T-cell (primary cell): ENCODE results near the gene SMC2. TPM values are rescaled to one million over a fixed set of nuclear protein-coding genes. Genes with fewer than 3 reads are reported as not detected.

Experiments
- ATAC-seq, 4 experiments: fragments of 200-7000 bp in 3 of 4; fragments of 150-1000 bp in 1 of 4; cut with Tn5 transposase; replicated peaks in 1 of 4; 1 replicate in 3 of 4; 2 replicates in 1 of 4; pipeline ENCODE4 v1.10.0; 2021; ENCODE audit warnings: moderate library complexity in 3 of 4, mild to moderate bottlenecking in 2 of 4, moderate number of reproducible peaks in 1 of 4
- CTCF ChIA-PET, 2 donors: fragments of 300-600 bp; sonication (Branson Sonifier 250); formaldehyde crosslinking; loops; one replicate each; lab custom pipeline; 2022; ENCODE audit warnings: antibody characterized with exemption in 2 of 2; lab: Charles Lee
- POLR2A ChIA-PET, 2 donors: fragments of 300-600 bp; sonication (Branson Sonifier 250); formaldehyde crosslinking; loops; one replicate each; lab custom pipeline; 2022; ENCODE audit warnings: antibody characterized with exemption in 2 of 2; lab: Charles Lee
- DNase-seq, 35 experiments: peaks; one replicate each; pipeline versions ENCODE4 v3.0.0 to v3.0.0-alpha.2; 2013 to 2023
- H3K27ac ChIP-seq: one replicate; pipeline ENCODE4 v1.5.1; 2013; ENCODE audit warnings: low read length
- H3K27me3 ChIP-seq, 2 experiments: replicated peaks in 1 of 2; 1 replicate in 1 of 2; 2 replicates in 1 of 2; pipeline versions ENCODE4 v1.6.1 to v1.7.0; 2013; ENCODE audit warnings: low read length in 1 of 2, mixed read lengths in 1 of 2; ENCODE audit not compliant: control insufficient read depth in 2 of 2, insufficient read depth in 2 of 2; ENCODE audit errors: extremely low read depth in 1 of 2
- H3K36me3 ChIP-seq, 2 donors: 1 replicate in 1 of 2; 2 replicates in 1 of 2; pipeline versions ENCODE4 v1.6.1 to v1.7.0; 2013; ENCODE audit warnings: low read length in 1 of 2; ENCODE audit not compliant: control insufficient read depth in 2 of 2, insufficient read depth in 1 of 2; ENCODE audit errors: extremely low read depth in 1 of 2
- H3K4me1 ChIP-seq, 2 experiments: 1 replicate in 1 of 2; 2 replicates in 1 of 2; pipeline versions ENCODE4 v1.6.1 to v1.7.0; 2013; ENCODE audit warnings: low read length in 2 of 2, mixed read lengths in 1 of 2; ENCODE audit not compliant: insufficient read depth in 2 of 2, control insufficient read depth in 1 of 2; ENCODE audit errors: extremely low read depth in 1 of 2
- H3K4me3 ChIP-seq, 2 donors: 1 replicate in 1 of 2; 2 replicates in 1 of 2; pipeline versions ENCODE4 v1.5.1 to v1.7.0; 2013; ENCODE audit warnings: mild to moderate bottlenecking in 2 of 2, low read length in 1 of 2, moderate library complexity in 1 of 2; ENCODE audit not compliant: control insufficient read depth in 1 of 2; ENCODE audit errors: extremely low read depth in 1 of 2
- H3K9me3 ChIP-seq: 2 replicates; pipeline ENCODE4 v1.7.0; 2013
- H3K27ac Mint-ChIP-seq, 2 donors: one replicate each; pipeline ENCODE4 v1.8.0; 2020 to 2021; ENCODE audit warnings: mild to moderate bottlenecking in 2 of 2, mixed read lengths in 2 of 2
- H3K27me3 Mint-ChIP-seq, 2 donors: one replicate each; pipeline ENCODE4 v1.8.0; 2021 to 2022; ENCODE audit warnings: mixed read lengths in 2 of 2
- H3K36me3 Mint-ChIP-seq: one replicate; pipeline ENCODE4 v1.8.0; 2021; ENCODE audit warnings: mixed read lengths
- H3K4me1 Mint-ChIP-seq, 3 donors: one replicate each; pipeline ENCODE4 v1.8.0; 2020 to 2022; ENCODE audit warnings: mixed read lengths in 3 of 3, mild to moderate bottlenecking in 1 of 3
- H3K4me3 Mint-ChIP-seq, 3 donors: one replicate each; pipeline ENCODE4 v1.8.0; 2020 to 2022; ENCODE audit warnings: mild to moderate bottlenecking in 3 of 3, mixed read lengths in 3 of 3, moderate library complexity in 3 of 3
- H3K9me3 Mint-ChIP-seq, 3 donors: one replicate each; pipeline ENCODE4 v1.8.0; 2020 to 2022; ENCODE audit warnings: mixed read lengths in 3 of 3
- WGBS: methylation state at CpG from one replicate; pipeline ENCODE4 v1.1.5; 2013; ENCODE audit warnings: missing lambda C conversion rate; ENCODE audit not compliant: insufficient coverage; 5-methylcytosine and 5-hydroxymethylcytosine counted together
- total RNA-seq, 35 experiments: library from RNA in 6 of 35; stranded (reverse) in 6 of 35; fragments of 120-200 nt in 1 of 35; gene quantifications; one replicate each; pipeline versions ENCODE4 v1.2.1 to v1.2.4 and lab custom pipeline; 2013 to 2026

Gene SMC2
- total RNA-seq, 5 donors from 2014 or later (not counting 1 experiment from before 2014, with no cell fraction given) = 5.2 to 12.6 (median 9.1) TPM

DNA sequence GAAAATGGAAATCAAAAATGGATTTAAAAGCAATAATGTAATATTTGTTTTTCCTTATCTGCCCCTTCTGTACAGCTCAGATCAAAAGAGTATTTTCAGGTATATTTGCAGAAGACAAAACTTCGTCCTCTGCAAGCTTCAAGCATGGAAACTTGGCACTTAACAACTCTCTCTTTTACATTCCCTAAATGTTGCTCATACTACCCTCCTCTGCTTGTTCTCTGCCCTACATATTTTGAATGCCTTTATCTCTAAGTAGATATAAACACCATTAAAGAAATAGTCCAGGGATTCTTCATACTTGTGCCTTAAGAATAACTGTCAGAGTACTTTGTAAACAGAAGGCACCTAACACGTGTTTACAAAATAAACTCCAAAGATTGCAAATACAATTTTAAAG, 19.2 kb upstream of the SMC2 start:
- Mint-ChIP-seq H3K27me3 (peaks cover 18% of the 10 kb centered on the region in 2 donors), H3K9me3 (peaks cover 0 to 4% (median 3%) of the 10 kb centered on the region in 3 donors), H3K27ac (no peak overlapping the region), H3K36me3 (no peaks in the 10 kb centered on the region), H3K4me1 (no peaks in the 10 kb centered on the region), H3K4me3 (no peak overlapping the region)
- WGBS = 33% methylated on average over 1 of the region's 2 CpGs
- Histone ChIP-seq H3K36me3 (no peaks in the 10 kb centered on the region), H3K4me1 (no peaks in the 10 kb centered on the region), H3K27me3 (peaks cover 2% of the 10 kb centered on the region in 2 experiments), H3K4me3 (no peak overlapping the region), H3K9me3 (no peaks in the 10 kb centered on the region), H3K27ac (no peak overlapping the region)
- DNase-seq (no peak), ATAC-seq (no peak)
- ChIA-PET CTCF (no interaction called here), POLR2A (no interaction called here)

DNA sequence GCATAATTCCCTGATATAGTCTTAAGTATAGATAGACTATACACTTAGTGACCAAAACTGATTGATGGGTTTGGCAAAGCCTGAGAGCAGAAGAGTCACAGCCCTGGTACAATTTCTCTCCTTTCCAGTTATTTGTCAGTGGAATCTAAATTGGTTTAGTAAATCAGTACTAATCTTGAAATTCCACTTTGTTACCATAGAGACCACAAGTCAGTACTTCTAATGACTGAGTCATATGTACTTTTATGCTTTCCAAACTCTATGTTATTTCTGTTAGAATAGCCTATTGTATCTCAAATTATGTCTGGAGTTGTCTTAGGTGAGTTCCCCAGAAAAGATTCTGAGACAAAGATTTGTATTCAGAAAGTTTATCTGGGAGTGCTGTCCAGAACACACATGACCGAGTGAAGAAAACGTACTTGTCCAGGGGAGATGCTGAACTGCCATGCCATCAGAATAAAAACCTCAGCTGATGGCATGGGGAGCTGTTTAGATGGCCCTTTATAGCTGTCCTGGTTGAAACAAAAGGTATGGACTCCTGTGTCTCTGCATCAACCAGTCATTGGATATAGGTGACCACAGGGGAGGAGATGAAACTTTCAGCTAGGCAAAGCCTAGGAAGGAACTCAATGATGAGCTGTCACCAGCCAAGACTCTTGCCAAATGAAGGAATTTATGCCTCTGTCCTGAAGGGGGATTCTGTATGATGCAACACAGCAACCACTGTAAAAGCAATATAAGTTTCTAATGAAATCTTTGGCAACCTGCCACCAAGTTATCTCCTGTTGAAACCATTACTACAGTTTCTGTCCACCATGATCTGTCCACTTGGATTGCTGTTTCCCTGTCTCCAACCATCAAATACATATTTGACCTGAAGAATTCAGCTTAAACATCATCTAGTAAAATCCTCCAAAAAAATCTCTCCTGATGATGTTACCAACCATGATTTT, 18.0 kb upstream of the SMC2 start:
- H3K36me3 ChIP-seq = no peaks in the 10 kb centered on the region
- H3K27me3 ChIP-seq = peaks cover 2% of the 10 kb centered on the region in 2 experiments
- Mint-ChIP-seq H3K4me3 (no peak overlapping the region), H3K36me3 (peaks cover under 1% of the 10 kb centered on the region), H3K27me3 (peaks cover 21 to 22% of the 10 kb centered on the region in 2 donors), H3K9me3 (peaks cover 4 to 6% (median 5%) of the 10 kb centered on the region in 3 donors), H3K4me1 (no peaks in the 10 kb centered on the region), H3K27ac (no peak overlapping the region)
- DNase-seq = peak in 1 of 35 experiments; percentile 3
- no peaks in the 10 kb centered on the region for H3K9me3 ChIP-seq
- no peak overlapping the region for H3K27ac ChIP-seq
- H3K4me1 ChIP-seq = no peaks in the 10 kb centered on the region
- ChIA-PET POLR2A (no interaction called here), CTCF (interaction anchor here in 1 of 2 donors (0.6 kb wide), 1 partner anchor 1367 kb away, joined by 3 read pairs; no protein-coding TSS in a partner anchor)
- no peak for ATAC-seq
- WGBS = 59% methylated on average over 2 of the region's 2 CpGs
- H3K4me3 ChIP-seq = no peak overlapping the region

DNA sequence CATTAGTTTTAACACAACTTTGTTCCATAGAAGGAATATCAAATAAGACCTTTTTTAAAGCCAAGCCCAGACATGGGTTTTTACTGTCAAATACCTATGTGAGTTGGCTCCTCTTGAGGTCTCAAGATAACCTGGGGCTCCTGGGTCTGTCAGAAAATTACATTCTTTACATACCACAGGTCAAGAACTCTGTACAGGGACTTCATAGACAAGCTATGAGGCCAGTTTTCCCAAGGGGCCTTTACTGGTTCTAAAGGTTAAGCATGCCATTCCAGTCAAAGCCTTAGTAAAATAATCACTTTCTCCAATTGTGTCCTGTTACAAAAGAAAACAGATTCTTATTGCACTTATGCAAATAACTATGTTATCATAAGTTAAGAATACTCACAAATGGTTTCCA, 15.5 kb upstream of the SMC2 start:
- POLR2A ChIA-PET = no interaction called here
- H3K9me3 Mint-ChIP-seq = peaks cover 11 to 12% (median 12%) of the 10 kb centered on the region in 3 donors
- H3K27me3 Mint-ChIP-seq = peaks cover 16 to 24% of the 10 kb centered on the region in 2 donors
- no peak for ATAC-seq
- peaks cover 9% of the 10 kb centered on the region for H3K36me3 Mint-ChIP-seq
- CTCF ChIA-PET = no interaction called here
- no peak overlapping the region for H3K4me3 Mint-ChIP-seq
- H3K27ac ChIP-seq = no peak overlapping the region
- no peak overlapping the region for H3K4me3 ChIP-seq
- no peak for DNase-seq
- no peaks in the 10 kb centered on the region for H3K36me3 ChIP-seq
- H3K27me3 ChIP-seq = peaks cover 0 to 2% of the 10 kb centered on the region in 2 experiments
- H3K4me1 Mint-ChIP-seq = no peaks in the 10 kb centered on the region
- no peaks in the 10 kb centered on the region for H3K9me3 ChIP-seq
- no peak overlapping the region for H3K27ac Mint-ChIP-seq
- H3K4me1 ChIP-seq = no peaks in the 10 kb centered on the region

DNA sequence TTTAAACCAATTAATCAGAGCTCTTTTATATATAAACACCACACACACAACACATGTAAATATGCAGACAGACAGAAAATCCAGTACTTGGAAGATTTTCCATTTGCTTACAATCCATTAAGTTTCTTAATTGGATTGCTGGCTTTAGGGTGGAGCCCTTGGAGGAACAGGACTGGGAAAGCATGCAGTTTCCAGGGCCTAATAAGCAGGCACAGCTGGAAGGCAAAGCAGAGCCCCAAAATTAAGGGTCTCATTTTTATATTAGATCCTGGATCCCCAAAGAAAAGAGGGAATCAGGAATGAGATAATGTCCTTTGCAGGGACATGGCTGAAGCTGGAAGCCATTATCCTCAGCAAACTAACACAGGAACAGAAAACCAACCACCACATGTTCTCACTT, 13.1 kb upstream of the SMC2 start:
- peaks cover 11 to 12% (median 12%) of the 10 kb centered on the region in 3 donors for H3K9me3 Mint-ChIP-seq
- DNase-seq (no peak), ATAC-seq (no peak)
- no peaks in the 10 kb centered on the region for H3K4me1 ChIP-seq
- no peak overlapping the region for H3K27ac Mint-ChIP-seq
- H3K9me3 ChIP-seq = no peaks in the 10 kb centered on the region
- H3K27me3 ChIP-seq = peaks cover 0 to 2% of the 10 kb centered on the region in 2 experiments
- peaks cover 9% of the 10 kb centered on the region for H3K36me3 Mint-ChIP-seq
- H3K4me1 Mint-ChIP-seq = no peaks in the 10 kb centered on the region
- peaks cover 11 to 20% of the 10 kb centered on the region in 2 donors for H3K27me3 Mint-ChIP-seq
- POLR2A ChIA-PET = no interaction called here
- H3K27ac ChIP-seq = no peak overlapping the region
- H3K36me3 ChIP-seq = no peaks in the 10 kb centered on the region
- H3K4me3 ChIP-seq = no peak overlapping the region
- CTCF ChIA-PET = no interaction called here
- no peak overlapping the region for H3K4me3 Mint-ChIP-seq

DNA sequence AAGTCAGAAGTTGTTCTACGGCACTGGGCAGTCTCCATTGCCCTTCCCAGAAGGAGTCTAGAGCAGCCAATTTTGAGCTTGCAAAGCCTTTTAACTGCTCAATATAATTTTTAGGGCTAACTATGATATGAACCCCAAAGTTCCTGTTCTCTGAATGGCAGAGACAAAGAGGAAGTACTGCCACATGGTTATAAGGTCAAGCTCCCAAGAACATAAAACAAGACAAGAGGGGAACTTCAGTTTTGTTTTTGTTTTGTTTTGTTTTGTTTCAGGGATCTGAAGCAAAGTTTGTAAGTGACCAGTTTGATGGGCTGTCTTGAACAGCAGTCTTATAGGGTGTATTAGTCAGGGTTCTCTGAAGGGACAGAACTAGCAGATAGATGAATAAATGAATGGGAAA, 11.9 kb upstream of the SMC2 start:
- peaks cover 11 to 12% (median 12%) of the 10 kb centered on the region in 3 donors for H3K9me3 Mint-ChIP-seq
- H3K27ac Mint-ChIP-seq = no peak overlapping the region
- ChIA-PET POLR2A (no interaction called here), CTCF (no interaction called here)
- 100% methylated on average over 1 of the region's 1 CpG for WGBS
- peaks cover 0 to under 1% of the 10 kb centered on the region in 2 experiments for H3K27me3 ChIP-seq
- H3K4me3 ChIP-seq = no peak overlapping the region
- ATAC-seq (no peak), DNase-seq (no peak)
- no peaks in the 10 kb centered on the region for H3K36me3 ChIP-seq
- peaks cover 12 to 19% of the 10 kb centered on the region in 2 donors for H3K27me3 Mint-ChIP-seq
- no peak overlapping the region for H3K27ac ChIP-seq
- H3K4me3 Mint-ChIP-seq = no peak overlapping the region
- no peaks in the 10 kb centered on the region for H3K4me1 ChIP-seq
- H3K36me3 Mint-ChIP-seq = peaks cover 9% of the 10 kb centered on the region
- H3K9me3 ChIP-seq = no peaks in the 10 kb centered on the region
- H3K4me1 Mint-ChIP-seq = no peaks in the 10 kb centered on the region

DNA sequence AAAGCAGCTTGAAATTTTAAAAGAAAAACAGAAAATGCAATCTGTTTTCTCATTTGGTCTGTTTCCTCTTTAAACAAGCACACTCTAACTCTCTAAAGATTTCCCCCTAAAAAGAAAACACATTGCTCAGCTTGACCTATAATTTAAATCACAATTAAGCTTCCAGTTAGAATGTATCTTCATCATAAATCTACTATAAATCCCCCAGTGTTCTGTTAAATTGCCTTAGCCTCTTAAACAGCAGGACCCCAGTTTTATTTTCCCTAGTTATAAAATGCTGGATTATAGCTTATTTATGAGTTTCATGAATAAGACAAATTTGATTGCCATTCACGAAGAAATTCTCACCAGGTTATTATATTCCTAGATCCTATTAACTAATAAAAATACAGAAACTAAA, 8.6 kb upstream of the SMC2 start:
- CTCF ChIA-PET = no interaction called here

More for the DNA sequence above, 8.6 kb upstream of the SMC2 start:
- ATAC-seq (no peak), DNase-seq (no peak)
- Mint-ChIP-seq H3K27me3 (peaks cover 12 to 14% of the 10 kb centered on the region in 2 donors), H3K27ac (no peak overlapping the region), H3K36me3 (peaks cover 9% of the 10 kb centered on the region), H3K4me1 (no peaks in the 10 kb centered on the region), H3K4me3 (no peak overlapping the region), H3K9me3 (peaks cover 8 to 11% (median 9%) of the 10 kb centered on the region in 3 donors)
- POLR2A ChIA-PET = no interaction called here
- Histone ChIP-seq H3K9me3 (no peaks in the 10 kb centered on the region), H3K4me3 (no peak overlapping the region), H3K27ac (no peak overlapping the region), H3K27me3 (no peaks in the 10 kb centered on the region), H3K4me1 (no peaks in the 10 kb centered on the region), H3K36me3 (no peaks in the 10 kb centered on the region)
- WGBS = no CpG with 5 or more reads among the region's 1 CpG
